Astrocyte of the cerebellum (primary cell): ENCODE data around the gene GRK7.

Experiments used
- DNase-seq: peaks from one replicate; pipeline ENCODE4 v3.0.0-alpha.2; 2011; ENCODE audit warnings: low read depth
- H3K4me3 ChIP-seq: 2 replicates; pipeline ENCODE4 v1.5.1; 2011; ENCODE audit warnings: mild to moderate bottlenecking, low read depth, low read length, moderate library complexity
- in situ Hi-C: cut with HindIII; loops from 2 replicates; pipeline ENCODE4 v1.10.0; 2017; ENCODE audit warnings: low sequenced_read_pairs
- TF ChIP-seq, protein P1 (sequence below): IDR thresholded peaks from 2 replicates; pipeline ENCODE4 v1.5.1; 2012; ENCODE audit warnings: low read length, low read depth, moderate library complexity, mild to moderate bottlenecking; ENCODE audit errors: missing control alignments

The GRK7 gene, protein sequence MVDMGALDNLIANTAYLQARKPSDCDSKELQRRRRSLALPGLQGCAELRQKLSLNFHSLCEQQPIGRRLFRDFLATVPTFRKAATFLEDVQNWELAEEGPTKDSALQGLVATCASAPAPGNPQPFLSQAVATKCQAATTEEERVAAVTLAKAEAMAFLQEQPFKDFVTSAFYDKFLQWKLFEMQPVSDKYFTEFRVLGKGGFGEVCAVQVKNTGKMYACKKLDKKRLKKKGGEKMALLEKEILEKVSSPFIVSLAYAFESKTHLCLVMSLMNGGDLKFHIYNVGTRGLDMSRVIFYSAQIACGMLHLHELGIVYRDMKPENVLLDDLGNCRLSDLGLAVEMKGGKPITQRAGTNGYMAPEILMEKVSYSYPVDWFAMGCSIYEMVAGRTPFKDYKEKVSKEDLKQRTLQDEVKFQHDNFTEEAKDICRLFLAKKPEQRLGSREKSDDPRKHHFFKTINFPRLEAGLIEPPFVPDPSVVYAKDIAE (N-terminal part only)

DNA sequence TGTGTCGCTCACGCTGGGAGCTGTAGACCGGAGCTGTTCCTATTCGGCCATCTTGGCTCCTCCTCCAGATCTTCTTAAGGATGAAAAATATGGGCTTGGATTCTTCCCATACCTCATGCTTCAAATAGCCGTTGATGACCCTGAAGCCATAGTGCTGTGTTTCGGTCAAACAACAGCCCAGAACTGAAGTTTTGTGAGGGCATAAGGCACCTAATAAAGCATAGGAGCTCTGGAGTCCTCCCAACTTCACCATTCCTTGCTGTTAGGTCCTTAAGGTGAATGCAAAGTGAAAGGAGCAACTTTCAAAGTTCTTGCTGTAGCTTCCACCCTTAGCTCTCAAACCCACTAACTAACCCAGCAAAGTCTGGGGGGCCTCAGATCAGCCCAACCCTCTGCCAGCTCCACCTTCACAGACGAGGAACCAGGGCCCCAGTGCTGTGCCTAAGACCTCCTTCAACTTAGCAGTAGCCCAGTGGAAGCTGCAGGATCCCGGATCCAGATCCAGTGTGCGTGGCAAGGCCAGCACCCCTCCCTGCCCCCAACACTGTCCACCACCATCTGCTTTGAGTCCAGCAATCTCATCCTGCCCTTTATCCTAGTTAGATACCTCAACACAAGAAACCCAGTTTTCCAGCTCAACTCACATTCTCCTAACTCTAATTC lies at the start of gene GRK7:
TSS of gene GRK7 (plus strand) at position 321 of the 663 bp plus-strand sequence. CDS start 14,877 bp downstream, outside the sequence.
- DNase-seq, result no peak
- TF ChIP-seq, protein P1, sequence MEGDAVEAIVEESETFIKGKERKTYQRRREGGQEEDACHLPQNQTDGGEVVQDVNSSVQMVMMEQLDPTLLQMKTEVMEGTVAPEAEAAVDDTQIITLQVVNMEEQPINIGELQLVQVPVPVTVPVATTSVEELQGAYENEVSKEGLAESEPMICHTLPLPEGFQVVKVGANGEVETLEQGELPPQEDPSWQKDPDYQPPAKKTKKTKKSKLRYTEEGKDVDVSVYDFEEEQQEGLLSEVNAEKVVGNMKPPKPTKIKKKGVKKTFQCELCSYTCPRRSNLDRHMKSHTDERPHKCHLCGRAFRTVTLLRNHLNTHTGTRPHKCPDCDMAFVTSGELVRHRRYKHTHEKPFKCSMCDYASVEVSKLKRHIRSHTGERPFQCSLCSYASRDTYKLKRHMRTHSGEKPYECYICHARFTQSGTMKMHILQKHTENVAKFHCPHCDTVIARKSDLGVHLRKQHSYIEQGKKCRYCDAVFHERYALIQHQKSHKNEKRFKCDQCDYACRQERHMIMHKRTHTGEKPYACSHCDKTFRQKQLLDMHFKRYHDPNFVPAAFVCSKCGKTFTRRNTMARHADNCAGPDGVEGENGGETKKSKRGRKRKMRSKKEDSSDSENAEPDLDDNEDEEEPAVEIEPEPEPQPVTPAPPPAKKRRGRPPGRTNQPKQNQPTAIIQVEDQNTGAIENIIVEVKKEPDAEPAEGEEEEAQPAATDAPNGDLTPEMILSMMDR, result no peak
- no peak within 1 kb of the TSS for H3K4me3 ChIP-seq
- in situ Hi-C loops, result no loop called here

DNA sequence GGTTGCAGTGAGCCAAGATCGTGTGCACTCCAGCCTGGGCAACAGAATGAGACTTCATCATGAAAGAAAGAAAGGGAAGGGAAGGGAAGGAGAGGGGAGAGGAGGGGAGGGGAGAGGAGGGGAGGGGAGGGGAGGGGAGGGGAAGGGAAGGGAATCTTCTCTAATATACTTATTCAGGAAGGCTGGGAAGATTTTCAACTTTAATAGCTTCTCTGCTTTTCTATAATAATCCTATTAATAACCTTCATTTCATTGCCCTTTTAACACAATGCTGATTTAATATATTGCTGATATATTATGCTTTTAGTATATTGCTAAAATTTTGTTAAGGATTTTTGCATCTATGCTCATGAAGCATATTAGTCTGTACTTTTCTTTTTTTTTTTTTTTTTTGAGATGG lies 48.5 kb upstream of the GRK7 start:
- no peak overlapping the region for H3K4me3 ChIP-seq
- TF ChIP-seq, protein P1, result no peak
- in situ Hi-C loops, result loop anchor here (5.0 kb wide), 1 partner anchor 82 kb away; no protein-coding TSS in a partner anchor
- DNase-seq, result no peak

DNA sequence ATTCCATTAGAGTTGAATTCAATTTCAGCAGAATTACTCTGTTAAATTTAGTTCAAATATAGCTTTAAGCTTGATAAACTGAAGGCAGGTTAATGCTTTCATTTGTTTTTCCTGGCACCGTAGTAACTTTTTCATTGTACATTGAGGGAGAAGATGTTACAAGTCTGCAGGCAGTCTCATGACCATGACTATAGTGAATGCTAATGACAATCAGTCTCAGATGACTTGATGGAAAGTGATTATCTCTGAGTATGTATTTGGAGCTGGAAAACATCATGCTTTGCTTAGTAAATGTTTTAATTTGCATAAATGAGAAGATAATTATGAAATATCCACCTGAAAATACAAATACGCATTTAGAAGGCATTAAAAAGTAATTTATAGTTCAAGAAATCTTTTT lies 41.1 kb upstream of the GRK7 start:
- TF ChIP-seq, protein P1, result no peak
- DNase-seq, result no peak
- in situ Hi-C loops, result no loop called here
- no peak overlapping the region for H3K4me3 ChIP-seq

DNA sequence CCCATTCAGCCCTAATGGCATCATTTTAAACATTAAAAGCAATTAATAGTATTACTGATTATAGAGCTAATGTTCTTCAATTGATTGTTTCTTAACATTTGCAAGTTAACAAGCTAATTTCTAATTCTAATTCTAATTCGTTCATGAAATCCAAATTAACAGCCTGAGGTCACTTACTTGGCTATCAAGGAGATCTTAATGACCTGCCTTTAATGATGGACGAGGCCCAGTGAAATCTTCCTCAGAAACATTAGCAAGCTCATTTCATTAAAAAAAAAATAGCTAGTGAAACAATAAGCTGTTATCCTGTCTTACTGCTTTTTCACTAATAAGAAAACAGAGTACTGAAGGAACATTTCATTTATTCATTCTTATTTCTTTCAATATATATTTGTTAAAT lies 40.6 kb upstream of the GRK7 start:
- H3K4me3 ChIP-seq, result no peak overlapping the region
- DNase-seq, result no peak
- TF ChIP-seq, protein P1, result no peak
- in situ Hi-C loops, result no loop called here

DNA sequence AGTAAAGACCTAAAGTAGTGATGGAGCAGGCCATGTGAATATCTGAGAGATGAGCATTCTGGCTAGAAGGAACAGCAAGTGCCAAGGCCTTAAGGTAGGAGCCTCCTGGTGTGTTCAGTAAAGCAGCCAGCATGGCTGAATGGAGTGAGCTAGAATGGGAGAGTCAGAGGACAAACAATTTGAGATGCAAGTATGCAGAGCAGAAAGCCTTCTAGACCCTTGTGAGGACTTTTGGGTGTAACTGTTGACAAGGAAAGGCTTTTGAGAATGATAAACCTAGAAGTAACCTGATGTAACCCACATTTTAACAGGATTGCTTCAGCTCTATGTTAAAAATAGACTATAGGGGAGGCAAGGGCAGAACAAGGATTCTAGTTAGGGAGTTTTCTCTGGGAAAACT lies 40.0 kb upstream of the GRK7 start:
- DNase-seq, result no peak
- TF ChIP-seq, protein P1, result no peak
- in situ Hi-C loops, result no loop called here
- no peak overlapping the region for H3K4me3 ChIP-seq

DNA sequence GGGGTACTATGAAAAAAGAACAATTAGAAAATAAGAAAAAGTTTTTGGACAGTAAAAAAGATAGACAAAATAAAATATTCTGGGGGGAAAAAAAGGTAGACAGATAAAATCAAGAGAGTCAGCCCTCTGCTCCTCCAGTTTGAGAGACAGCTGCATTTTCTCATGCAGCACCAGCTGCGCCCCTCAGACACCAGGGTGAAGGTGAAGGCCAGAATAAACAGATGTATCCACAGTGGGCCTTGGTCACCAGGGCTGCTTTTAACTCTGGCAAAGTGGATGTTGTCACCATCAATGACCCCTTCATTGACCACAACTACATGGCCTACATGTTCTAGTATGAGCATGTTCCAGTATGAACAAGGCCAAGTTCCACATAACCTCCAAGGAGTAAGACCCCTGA lies 39.0 kb upstream of the GRK7 start:
- TF ChIP-seq, protein P1, result no peak
- DNase-seq, result no peak
- in situ Hi-C loops, result no loop called here
- no peak overlapping the region for H3K4me3 ChIP-seq
